Gastroesophageal sphincter (tissue), 4 donors: ENCODE data around the gene GTF2F2. TPM values are rescaled to one million over a fixed set of nuclear protein-coding genes. Genes with fewer than 3 reads are reported as not detected.

ENCODE experiments used
- ATAC-seq: fragments of 150-250 bp; one replicate; pipeline ENCODE4 v1.9.1; 2016; ENCODE audit warnings: mild to moderate bottlenecking, moderate library complexity
- H3K27ac ChIP-seq, 4 donors: fragments of 200-600 bp; sonication (generic) in 3 of 4; 1 replicate in 3 of 4; 2 replicates in 1 of 4; pipeline ENCODE4 v1.5.1; 2016 to 2019
- H3K27me3 ChIP-seq: fragments of 200-600 bp; sonication (generic); one replicate; pipeline ENCODE4 v1.5.1; 2019
- H3K36me3 ChIP-seq, 2 donors: fragments of 200-600 bp; sonication (generic); one replicate each; pipeline ENCODE4 v1.5.1; 2019; ENCODE audit warnings: control low read depth in 1 of 2
- H3K4me1 ChIP-seq, 3 donors: fragments of 200-600 bp; sonication (generic); 1 replicate in 2 of 3; 2 replicates in 1 of 3; pipeline ENCODE4 v1.5.1; 2016 to 2019; ENCODE audit warnings: control low read depth in 2 of 3
- H3K4me3 ChIP-seq, 2 donors: fragments of 200-600 bp; sonication (generic); one replicate each; pipeline ENCODE4 v1.5.1; 2019; ENCODE audit warnings: mild to moderate bottlenecking in 1 of 2, moderate library complexity in 1 of 2
- H3K9me3 ChIP-seq, 3 donors: fragments of 200-600 bp; sonication (generic); one replicate each; pipeline ENCODE4 v1.5.1; 2017 to 2019; ENCODE audit warnings: control low read depth in 2 of 3
- EP300 ChIP-seq: sonication (generic); formaldehyde crosslinking; IDR thresholded peaks from one replicate; pipeline ENCODE4 v1.6.1; 2017; ENCODE audit warnings: antibody characterized with exemption, mild to moderate bottlenecking
- POLR2A ChIP-seq, 2 donors: fragments of 450-650 bp; IDR thresholded peaks; one replicate each; pipeline ENCODE4 v1.6.1; 2017; ENCODE audit warnings: antibody characterized with exemption in 2 of 2, mild to moderate bottlenecking in 2 of 2, moderate library complexity in 1 of 2
- POLR2AphosphoS5 ChIP-seq: sonication (generic); formaldehyde crosslinking; IDR thresholded peaks from one replicate; pipeline ENCODE4 v1.6.1; 2017; ENCODE audit warnings: antibody characterized with exemption
- WGBS, 2 donors: methylation state at CpG; one replicate each; pipeline ENCODE4 v1.1.5; 2018; ENCODE audit warnings: low coverage in 1 of 2; 5-methylcytosine and 5-hydroxymethylcytosine counted together
- total RNA-seq, 4 donors: library from RNA; depleted of rRNA; stranded (reverse); fragments of >200 nt; gene quantifications; one replicate each; pipeline ENCODE4 v1.1.0, GENCODE V29; 2016
- TF ChIP-seq, protein P1 (sequence below), 4 experiments: fragments of 200-600 bp in 2 of 4; fragments of 450-650 bp in 2 of 4; sonication (generic) in 1 of 4; IDR thresholded peaks; one replicate each; pipeline ENCODE4 v1.5.1; 2017 to 2019; ENCODE audit warnings: antibody characterized with exemption in 4 of 4, mild to moderate bottlenecking in 2 of 4, moderate library complexity in 2 of 4

The GTF2F2 gene
- total RNA-seq, 4 donors from 2014 or later: 15.3 to 19.6 (median 17.7) TPM

DNA sequence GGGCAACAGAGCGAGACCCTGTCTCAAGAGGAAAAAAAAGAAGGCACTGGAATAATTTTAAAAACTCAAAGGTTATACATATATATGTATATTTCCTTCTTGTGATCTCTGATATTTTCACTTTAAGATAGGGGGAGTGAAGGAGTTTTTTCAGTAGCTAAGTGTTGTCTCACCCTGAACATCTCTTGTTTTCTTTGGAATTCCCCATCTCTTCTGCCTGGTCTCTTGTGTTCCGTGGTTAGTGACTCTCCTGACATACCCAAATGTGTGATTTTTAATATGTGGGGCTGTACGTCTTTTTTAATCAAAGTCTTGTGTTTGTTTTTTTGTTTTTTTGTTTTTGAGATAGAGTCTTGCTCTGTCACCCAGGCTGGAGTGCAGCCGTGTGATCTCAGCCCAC, 95.9 kb downstream of the GTF2F2 start:
- Histone ChIP-seq H3K27me3 (no peaks in the 10 kb centered on the region), H3K36me3 (no peaks in the 10 kb centered on the region), H3K4me3 (no peak overlapping the region), H3K4me1 (peaks cover 0 to 11% (median 0%) of the 10 kb centered on the region in 3 donors), H3K9me3 (no peaks in the 10 kb centered on the region), H3K27ac (no peak overlapping the region)
- ATAC-seq: no peak
- TF ChIP-seq POLR2A (IDR thresholded peaks at IDR 0.05) (no peak), EP300 (no peak), POLR2AphosphoS5 (no peak)
- TF ChIP-seq, protein P1, sequence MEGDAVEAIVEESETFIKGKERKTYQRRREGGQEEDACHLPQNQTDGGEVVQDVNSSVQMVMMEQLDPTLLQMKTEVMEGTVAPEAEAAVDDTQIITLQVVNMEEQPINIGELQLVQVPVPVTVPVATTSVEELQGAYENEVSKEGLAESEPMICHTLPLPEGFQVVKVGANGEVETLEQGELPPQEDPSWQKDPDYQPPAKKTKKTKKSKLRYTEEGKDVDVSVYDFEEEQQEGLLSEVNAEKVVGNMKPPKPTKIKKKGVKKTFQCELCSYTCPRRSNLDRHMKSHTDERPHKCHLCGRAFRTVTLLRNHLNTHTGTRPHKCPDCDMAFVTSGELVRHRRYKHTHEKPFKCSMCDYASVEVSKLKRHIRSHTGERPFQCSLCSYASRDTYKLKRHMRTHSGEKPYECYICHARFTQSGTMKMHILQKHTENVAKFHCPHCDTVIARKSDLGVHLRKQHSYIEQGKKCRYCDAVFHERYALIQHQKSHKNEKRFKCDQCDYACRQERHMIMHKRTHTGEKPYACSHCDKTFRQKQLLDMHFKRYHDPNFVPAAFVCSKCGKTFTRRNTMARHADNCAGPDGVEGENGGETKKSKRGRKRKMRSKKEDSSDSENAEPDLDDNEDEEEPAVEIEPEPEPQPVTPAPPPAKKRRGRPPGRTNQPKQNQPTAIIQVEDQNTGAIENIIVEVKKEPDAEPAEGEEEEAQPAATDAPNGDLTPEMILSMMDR (IDR thresholded peaks at IDR 0.05): no peak
- 90 to 95% methylated on average over 4 of the region's 4 CpGs for WGBS, 2 donors

DNA sequence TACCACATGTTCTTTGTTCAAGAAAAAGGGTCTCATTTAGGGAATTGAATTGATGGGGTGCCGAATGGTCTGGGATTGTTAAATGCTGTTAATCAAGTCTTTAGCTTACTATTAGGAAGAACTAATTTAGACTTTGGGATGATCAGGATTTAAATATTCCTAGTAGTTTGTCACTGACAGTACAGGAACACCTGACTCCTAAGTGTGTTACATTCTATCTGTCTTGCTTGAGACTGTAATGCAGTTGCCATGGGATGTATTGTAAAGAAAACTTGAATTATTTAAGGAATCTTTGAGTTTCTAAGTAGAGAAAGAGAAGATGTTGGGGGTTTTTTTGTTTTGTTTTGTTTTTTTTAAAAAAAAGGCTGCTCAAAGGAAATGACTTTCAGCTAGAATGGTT, 98.4 kb downstream of the GTF2F2 start:
- no peak for ATAC-seq
- TF ChIP-seq POLR2A (IDR thresholded peaks at IDR 0.05) (no peak), EP300 (no peak), POLR2AphosphoS5 (no peak)
- TF ChIP-seq, protein P1 (IDR thresholded peaks at IDR 0.05): no peak
- 100% methylated on average over 1 of the region's 1 CpG for WGBS, 2 donors
- H3K27me3 ChIP-seq: no peaks in the 10 kb centered on the region
- H3K9me3 ChIP-seq: no peaks in the 10 kb centered on the region
- no peak overlapping the region for H3K27ac ChIP-seq
- peaks cover 0 to 11% (median 0%) of the 10 kb centered on the region in 3 donors for H3K4me1 ChIP-seq
- no peak overlapping the region for H3K4me3 ChIP-seq
- H3K36me3 ChIP-seq: no peaks in the 10 kb centered on the region

GRCh38 chr13:45219123-45219891, 99.0 kb downstream of the GTF2F2 start:
- no peak overlapping the region for H3K4me3 ChIP-seq
- no peak for ATAC-seq
- TF ChIP-seq EP300 (no peak), POLR2A (IDR thresholded peaks at IDR 0.05) (no peak), POLR2AphosphoS5 (no peak)
- TF ChIP-seq, protein P1 (IDR thresholded peaks at IDR 0.05): no peak
- peaks cover 0 to 11% (median 0%) of the 10 kb centered on the region in 3 donors for H3K4me1 ChIP-seq
- no peaks in the 10 kb centered on the region for H3K36me3 ChIP-seq
- no peak overlapping the region for H3K27ac ChIP-seq
- H3K9me3 ChIP-seq: no peaks in the 10 kb centered on the region
- H3K27me3 ChIP-seq: no peaks in the 10 kb centered on the region
- 69 to 80% methylated on average over 5 of the region's 5 CpGs for WGBS, 2 donors

DNA sequence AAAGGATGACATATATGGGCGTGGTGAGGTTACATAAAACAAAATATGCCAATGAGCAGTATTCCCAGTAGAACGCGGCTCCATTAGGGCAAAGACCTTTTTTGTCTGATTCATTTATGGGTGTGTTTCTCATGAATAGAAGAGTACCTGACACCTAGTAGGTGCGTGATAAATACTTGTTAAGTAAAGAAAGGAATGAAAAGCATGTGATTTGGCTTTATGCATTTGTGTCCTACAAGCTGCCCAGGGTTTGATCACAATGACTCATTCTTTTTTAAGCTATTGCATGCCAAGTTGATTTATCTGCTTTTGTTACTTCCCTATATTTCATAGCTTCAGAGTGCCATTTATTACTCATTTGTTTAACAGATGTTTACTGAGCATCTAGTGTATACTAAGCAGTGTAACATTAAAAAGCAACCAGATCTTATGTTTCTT, 99.6 kb downstream of the GTF2F2 start:
- H3K27me3 ChIP-seq: no peaks in the 10 kb centered on the region
- H3K4me3 ChIP-seq: no peak overlapping the region
- no peak for ATAC-seq
- no peaks in the 10 kb centered on the region for H3K9me3 ChIP-seq
- H3K36me3 ChIP-seq: no peaks in the 10 kb centered on the region
- peaks cover 0 to 11% (median 0%) of the 10 kb centered on the region in 3 donors for H3K4me1 ChIP-seq
- TF ChIP-seq POLR2A (IDR thresholded peaks at IDR 0.05) (no peak), EP300 (no peak), POLR2AphosphoS5 (no peak)
- TF ChIP-seq, protein P1 (IDR thresholded peaks at IDR 0.05): no peak
- WGBS, 2 donors: 61 to 84% methylated on average over 4 of the region's 4 CpGs
- H3K27ac ChIP-seq: no peak overlapping the region

- no peak for ATAC-seq
- Histone ChIP-seq H3K9me3 (no peaks in the 10 kb centered on the region), H3K27ac (no peak overlapping the region), H3K4me3 (no peak overlapping the region), H3K4me1 (peaks cover 0 to 11% (median 0%) of the 10 kb centered on the region in 3 donors), H3K27me3 (no peaks in the 10 kb centered on the region), H3K36me3 (no peaks in the 10 kb centered on the region)
- TF ChIP-seq, protein P1 (IDR thresholded peaks at IDR 0.05): no peak
- TF ChIP-seq POLR2AphosphoS5: no peak
- TF ChIP-seq POLR2A (IDR thresholded peaks at IDR 0.05): no peak
- TF ChIP-seq EP300: no peak
- 92 to 96% methylated on average over 4 of the region's 4 CpGs for WGBS, 2 donors
These were observed 100.1 kb downstream of the GTF2F2 start for GRCh38 chr13:45220403-45220802.
